GM12878 (cell line): ENCODE measurements around the gene ENOX1. TPM values are rescaled to one million over a fixed set of nuclear protein-coding genes. Genes with fewer than 3 reads are reported as not detected.

Experiments
- ATAC-seq: fragments of 200-7000 bp; cut with Tn5 transposase; 3 replicates; pipeline ENCODE4 v1.9.1; 2020; ENCODE audit warnings: mild to moderate bottlenecking, moderate library complexity
- BruUV-seq: library from RNA; stranded (reverse); fragments of 400-500 nt; replicated peaks from 2 replicates; lab custom pipeline; 2021; lab: Mats Ljungman, UMichigan
- CTCF ChIA-PET: fragments of 300-600 bp; sonication (Branson Sonifier 250); formaldehyde crosslinking; extraction: SDS; loops from one replicate; lab custom pipeline; 2021; ENCODE audit warnings: inconsistent platforms; lab: Yijun Ruan, JAX
- POLR2A ChIA-PET: fragments of 350-600 bp; formaldehyde crosslinking; extraction: SDS; loops from one replicate; lab custom pipeline; 2021; ENCODE audit warnings: inconsistent platforms; lab: Charles Lee
- RAD21 ChIA-PET: fragments of 300-600 bp; sonication (Branson Sonifier 250); formaldehyde crosslinking; loops from one replicate; lab custom pipeline; 2023; ENCODE audit warnings: antibody characterized with exemption; ENCODE audit not compliant: unreplicated experiment; lab: Charles Lee
- SMC1A ChIA-PET: fragments of 300-600 bp; sonication (Branson Sonifier 250); formaldehyde crosslinking; loops from one replicate; lab custom pipeline; 2023; ENCODE audit not compliant: unreplicated experiment, uncharacterized antibody; lab: Charles Lee
- DNase-seq: peaks from one replicate; pipeline ENCODE4 v3.0.0-alpha.2; 2011; ENCODE audit warnings: low read depth, low spot score
- FAIRE-seq: peaks from 3 replicates; lab custom pipeline; 2011; peaks lifted over from hg19 to GRCh38; lab: Jason Lieb, UNC
- H2AFZ ChIP-seq: 2 replicates; pipeline ENCODE4 v1.6.0; 2011; ENCODE audit warnings: low read depth, low read length, control low read depth; ENCODE audit not compliant: control insufficient read depth
- H3K27ac ChIP-seq: 2 replicates; pipeline ENCODE4 v1.5.1; 2011; ENCODE audit warnings: control low read depth; ENCODE audit not compliant: control insufficient read depth, insufficient read depth
- H3K27me3 ChIP-seq, 2 experiments: replicated peaks in 1 of 2; 2 replicates each; pipeline versions ENCODE4 v1.6.0 to v1.6.1; 2011; ENCODE audit warnings: low read length in 1 of 2; ENCODE audit not compliant: control insufficient read depth in 2 of 2, insufficient read depth in 2 of 2
- H3K36me3 ChIP-seq, 2 experiments: 2 replicates each; pipeline ENCODE4 v1.5.1; 2011; ENCODE audit warnings: low read length in 1 of 2; ENCODE audit not compliant: control insufficient read depth in 2 of 2, insufficient read depth in 2 of 2
- H3K4me1 ChIP-seq: 2 replicates; pipeline ENCODE4 v1.6.1; 2011; ENCODE audit warnings: mild to moderate bottlenecking, low read length, moderate library complexity, mixed read lengths; ENCODE audit not compliant: control insufficient read depth, insufficient read depth
- H3K4me2 ChIP-seq: 2 replicates; pipeline ENCODE4 v1.6.0; 2011; ENCODE audit warnings: control low read depth; ENCODE audit not compliant: control insufficient read depth, insufficient read depth
- H3K4me3 ChIP-seq: fragments of 200-600 bp; sonication (generic); 2 replicates; pipeline ENCODE4 v1.5.1; 2016
- H3K79me2 ChIP-seq: 2 replicates; pipeline ENCODE4 v1.6.0; 2011; ENCODE audit warnings: low read length; ENCODE audit not compliant: control insufficient read depth, insufficient read depth
- H3K9ac ChIP-seq: 2 replicates; pipeline ENCODE4 v1.8.0; 2011; ENCODE audit warnings: low read length, control low read depth, mixed read lengths; ENCODE audit not compliant: control insufficient read depth, insufficient read depth
- H3K9me3 ChIP-seq: replicated peaks from 3 replicates; pipeline ENCODE4 v1.5.1; 2011; ENCODE audit warnings: mild to moderate bottlenecking, low read length; ENCODE audit not compliant: control insufficient read depth, insufficient read depth
- H4K20me1 ChIP-seq: 2 replicates; pipeline ENCODE4 v1.6.0; 2011; ENCODE audit not compliant: control insufficient read depth, insufficient read depth
- E2F4 ChIP-seq: IDR thresholded peaks from 2 replicates; pipeline ENCODE4 v1.6.1; 2012; ENCODE audit warnings: low read depth, low read length, improper control_type of control experiment
- EGR1 ChIP-seq, 2 experiments: IDR thresholded peaks; 1 replicate in 1 of 2; 2 replicates in 1 of 2; pipeline ENCODE4 v1.6.1; 2011 to 2012; ENCODE audit warnings: low read depth in 2 of 2, low read length in 2 of 2, borderline replicate concordance in 1 of 2, mild to moderate bottlenecking in 1 of 2, moderate library complexity in 1 of 2
- KLF5 ChIP-seq: fragments of 450-650 bp; IDR thresholded peaks from 2 replicates; pipeline ENCODE4 v1.6.1; 2014; ENCODE audit warnings: mild to moderate bottlenecking; ENCODE audit not compliant: partially characterized antibody
- MYB ChIP-seq: fragments of 150-350 bp; IDR thresholded peaks from 2 replicates; pipeline ENCODE4 v1.6.1; 2014; ENCODE audit warnings: mild to moderate bottlenecking, low read depth, low read length, borderline replicate concordance
- YY1 ChIP-seq: IDR thresholded peaks from 2 replicates; pipeline ENCODE4 v1.6.1; 2011; ENCODE audit warnings: low read depth, mild to moderate bottlenecking, low read length
- in situ Hi-C: fragments of 300-500 bp; cut with MboI; formaldehyde crosslinking; loops from 9 replicates; pipeline ENCODE4 v1.14.3; 2018; ENCODE audit warnings: mixed read lengths
- intact Hi-C: fragments of 100-400 bp; cut with micrococcal nuclease; formaldehyde crosslinking; loops from one replicate; pipeline ENCODE4 v1.14.2; 2022; ENCODE audit not compliant: unreplicated experiment
- polyA plus RNA-seq, 11 experiments: library from polyadenylated mRNA; depleted of rRNA in 4 of 11; unstranded in 6 of 11; stranded (reverse) in 5 of 11; fragments of >200 nt; fragmentation: Nextera tagmentation in 4 of 11; fragmentation: Illumina TruSeq in 1 of 11; extraction: Ambion mirVana in 4 of 11; extraction: Trizol in 1 of 11; gene quantifications; 1 replicate in 1 of 11; 2 replicates in 10 of 11; pipeline versions ENCODE4 v1.2.1 to v1.2.3, GENCODE V29; 2011 to 2016; ENCODE audit warnings: inconsistent platforms in 2 of 11, missing spikeins in 2 of 11, low read depth in 1 of 11
- total RNA-seq, 4 experiments: library from RNA; depleted of rRNA in 3 of 4; stranded (reverse); fragments of >200 nt in 3 of 4; fragmentation: Illumina TruSeq in 1 of 4; extraction: Trizol in 1 of 4; gene quantifications; 2 replicates each; pipeline versions ENCODE4 v1.2.1 to v1.2.3, GENCODE V29; 2013 to 2021
- TF ChIP-seq, protein P1 (sequence below): fragments of 450-650 bp; IDR thresholded peaks from 2 replicates; pipeline ENCODE4 v1.6.1; 2018; ENCODE audit warnings: borderline replicate concordance, mild to moderate bottlenecking; ENCODE audit not compliant: partially characterized antibody
- TF ChIP-seq, protein P2 (sequence below): fragments of 150-350 bp; IDR thresholded peaks from 2 replicates; pipeline ENCODE4 v1.6.1; 2014; ENCODE audit warnings: mild to moderate bottlenecking, low read depth, low read length

The ENOX1 gene
- total and polyA plus RNA-seq, 10 of the 15 experiments (the other 5 are each of a cell fraction or from before 2014, with no cell fraction given) = 0.11 to 0.26 (median 0.15) TPM

GRCh38 chr13:43579321-43579720 is 207.5 kb downstream of the ENOX1 start:
- SMC1A ChIA-PET = no interaction called here
- Histone ChIP-seq H3K9ac (no peak overlapping the region), H2AFZ (no peak overlapping the region), H3K79me2 (no peaks in the 10 kb centered on the region), H3K9me3 (no peaks in the 10 kb centered on the region; the same call in 2 of the 3 replicates), H3K36me3 (no peaks in the 10 kb centered on the region), H3K4me3 (no peak overlapping the region), H4K20me1 (no peaks in the 10 kb centered on the region), H3K27ac (no peak overlapping the region), H3K4me1 (no peaks in the 10 kb centered on the region), H3K27me3 (no peaks in the 10 kb centered on the region), H3K4me2 (no peak overlapping the region)
- no peak for DNase-seq
- POLR2A ChIA-PET = no interaction called here
- TF ChIP-seq EGR1 (IDR thresholded peaks at IDR 0.05; ENCODE audit: borderline replicate concordance in 1 of 2, low read depth in 2 of 2, low read length in 2 of 2) (no peak), E2F4 (no peak), MYB (no peak), YY1 (no peak), KLF5 (no peak)
- TF ChIP-seq, protein P1, sequence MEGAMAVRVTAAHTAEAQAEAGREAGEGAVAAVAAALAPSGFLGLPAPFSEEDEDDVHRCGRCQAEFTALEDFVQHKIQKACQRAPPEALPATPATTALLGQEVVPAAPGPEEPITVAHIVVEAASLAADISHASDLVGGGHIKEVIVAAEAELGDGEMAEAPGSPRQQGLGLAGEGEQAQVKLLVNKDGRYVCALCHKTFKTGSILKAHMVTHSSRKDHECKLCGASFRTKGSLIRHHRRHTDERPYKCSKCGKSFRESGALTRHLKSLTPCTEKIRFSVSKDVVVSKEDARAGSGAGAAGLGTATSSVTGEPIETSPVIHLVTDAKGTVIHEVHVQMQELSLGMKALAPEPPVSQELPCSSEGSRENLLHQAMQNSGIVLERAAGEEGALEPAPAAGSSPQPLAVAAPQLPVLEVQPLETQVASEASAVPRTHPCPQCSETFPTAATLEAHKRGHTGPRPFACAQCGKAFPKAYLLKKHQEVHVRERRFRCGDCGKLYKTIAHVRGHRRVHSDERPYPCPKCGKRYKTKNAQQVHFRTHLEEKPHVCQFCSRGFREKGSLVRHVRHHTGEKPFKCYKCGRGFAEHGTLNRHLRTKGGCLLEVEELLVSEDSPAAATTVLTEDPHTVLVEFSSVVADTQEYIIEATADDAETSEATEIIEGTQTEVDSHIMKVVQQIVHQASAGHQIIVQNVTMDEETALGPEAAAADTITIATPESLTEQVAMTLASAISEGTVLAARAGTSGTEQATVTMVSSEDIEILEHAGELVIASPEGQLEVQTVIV = no peak
- TF ChIP-seq, protein P2, sequence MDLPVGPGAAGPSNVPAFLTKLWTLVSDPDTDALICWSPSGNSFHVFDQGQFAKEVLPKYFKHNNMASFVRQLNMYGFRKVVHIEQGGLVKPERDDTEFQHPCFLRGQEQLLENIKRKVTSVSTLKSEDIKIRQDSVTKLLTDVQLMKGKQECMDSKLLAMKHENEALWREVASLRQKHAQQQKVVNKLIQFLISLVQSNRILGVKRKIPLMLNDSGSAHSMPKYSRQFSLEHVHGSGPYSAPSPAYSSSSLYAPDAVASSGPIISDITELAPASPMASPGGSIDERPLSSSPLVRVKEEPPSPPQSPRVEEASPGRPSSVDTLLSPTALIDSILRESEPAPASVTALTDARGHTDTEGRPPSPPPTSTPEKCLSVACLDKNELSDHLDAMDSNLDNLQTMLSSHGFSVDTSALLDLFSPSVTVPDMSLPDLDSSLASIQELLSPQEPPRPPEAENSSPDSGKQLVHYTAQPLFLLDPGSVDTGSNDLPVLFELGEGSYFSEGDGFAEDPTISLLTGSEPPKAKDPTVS = no peak
- BruUV-seq = no TSS peak
- RAD21 ChIA-PET = no interaction called here
- intact Hi-C loops (no loop called here), in situ Hi-C loops (no loop called here)
- CTCF ChIA-PET = no interaction called here
- no peak for ATAC-seq
- no peak for FAIRE-seq
